Measurements from ENCODE around the gene TRAK2. TPM values are rescaled to one million over a fixed set of nuclear protein-coding genes. Genes with fewer than 3 reads are reported as not detected.

TRAK2 gene
- total and polyA plus RNA-seq, 2 of the 8 experiments (the other 6 are each of a cell fraction or from before 2014, with no cell fraction given): 4.5 to 15.7 TPM

DNA sequence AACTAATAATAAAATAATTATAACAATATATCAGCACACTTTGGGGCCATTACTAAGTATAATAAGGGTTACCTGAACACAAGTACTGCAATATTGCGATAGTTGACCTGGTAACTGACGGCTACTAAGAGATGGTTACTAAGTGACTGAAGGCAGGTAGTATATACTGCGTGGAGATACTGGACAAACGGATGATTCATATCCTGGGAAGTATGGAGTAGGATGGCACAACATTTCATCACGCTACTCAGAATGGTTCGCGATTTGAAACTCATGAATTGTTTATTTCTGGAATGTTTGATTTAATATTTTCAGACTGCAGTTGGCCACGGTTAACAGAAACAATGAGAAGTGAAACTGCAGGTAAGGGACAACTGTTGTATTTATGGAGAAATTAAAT is 54.7 kb downstream of the TRAK2 start:
- ChIA-PET POLR2A (ENCODE audit: partially characterized antibody) (no interaction called here), CTCF (ENCODE audit: partially characterized antibody) (no interaction called here)
- Histone ChIP-seq H3K27ac (ENCODE audit: low read depth, low read length) (no peak overlapping the region), H3K4me3 (ENCODE audit: extremely low read depth in 1 of 4, insufficient read depth in 2 of 4, low read depth in 3 of 4, low read length in 4 of 4) (no peak overlapping the region), H3K9me3 (ENCODE audit: insufficient read depth in 2 of 2, low read depth in 1 of 2, low read length in 1 of 2) (no peaks in the 10 kb centered on the region), H3K23me2 (ENCODE audit: low read depth, low read length) (no peaks in the 10 kb centered on the region), H4K91ac (replicated peaks; ENCODE audit: insufficient read length, low read length) (no peak overlapping the region), H3K18ac (ENCODE audit: extremely low read depth, low read length) (no peak overlapping the region), H2AFZ (ENCODE audit: low read length) (no peak overlapping the region), H3K4me2 (ENCODE audit: insufficient read depth in 1 of 2, low read depth in 2 of 2, low read length in 2 of 2) (no peak overlapping the region), H3K79me2 (ENCODE audit: control insufficient read depth in 1 of 2, insufficient read depth in 2 of 2, low read length in 2 of 2) (no peaks in the 10 kb centered on the region), H3K9ac (replicated peaks in 1 of 4; ENCODE audit: extremely low read depth in 1 of 4, low read depth in 3 of 4, low read length in 3 of 4) (no peak overlapping the region), H3K79me1 (ENCODE audit: low read depth, low read length) (no peaks in the 10 kb centered on the region), H2BK15ac (ENCODE audit: low read length) (no peak overlapping the region), H3K56ac (replicated peaks; ENCODE audit: insufficient read length, low read depth, low read length) (no peak overlapping the region), H3K4ac (replicated peaks; ENCODE audit: insufficient read length, low read depth, low read length) (no peak overlapping the region), H3K27me3 (replicated peaks in 1 of 4; ENCODE audit: control insufficient read depth in 3 of 4, extremely low read depth in 1 of 4, insufficient read depth in 3 of 4, low read length in 3 of 4) (no peaks in the 10 kb centered on the region), H4K8ac (ENCODE audit: extremely low read depth, insufficient read depth, low read length) (no peak overlapping the region), H3K23ac (ENCODE audit: insufficient read length) (no peak overlapping the region), H2BK20ac (ENCODE audit: low read length) (no peak overlapping the region), H2BK12ac (ENCODE audit: low read depth, low read length) (no peak overlapping the region), H3K36me3 (ENCODE audit: control insufficient read depth in 2 of 4, insufficient read depth in 4 of 4, low read length in 3 of 4) (peaks cover 0 to 23% (median 3%) of the 10 kb centered on the region in 4 experiments; a peak in 5 of 8 replicates), H3K4me1 (replicated peaks in 1 of 4; ENCODE audit: control insufficient read depth in 3 of 4, insufficient read depth in 4 of 4, low read length in 3 of 4) (no peaks in the 10 kb centered on the region), H4K5ac (ENCODE audit: insufficient read length, low read depth, low read length) (no peak overlapping the region), H2BK120ac (replicated peaks; ENCODE audit: low read depth, low read length) (no peak overlapping the region), H2AK5ac (ENCODE audit: low read depth, low read length) (no peak overlapping the region), H2BK5ac (ENCODE audit: low read depth, low read length) (no peak overlapping the region), H4K20me1 (replicated peaks in 1 of 2; ENCODE audit: control insufficient read depth in 1 of 2, insufficient read depth in 2 of 2, low read length in 2 of 2) (no peaks in the 10 kb centered on the region), H3K14ac (ENCODE audit: insufficient read length) (no peak overlapping the region)
- no peak for TF ChIP-seq SP1 (IDR thresholded peaks at IDR 0.05; ENCODE audit: low read depth, low read length)
- TF ChIP-seq, protein P1, sequence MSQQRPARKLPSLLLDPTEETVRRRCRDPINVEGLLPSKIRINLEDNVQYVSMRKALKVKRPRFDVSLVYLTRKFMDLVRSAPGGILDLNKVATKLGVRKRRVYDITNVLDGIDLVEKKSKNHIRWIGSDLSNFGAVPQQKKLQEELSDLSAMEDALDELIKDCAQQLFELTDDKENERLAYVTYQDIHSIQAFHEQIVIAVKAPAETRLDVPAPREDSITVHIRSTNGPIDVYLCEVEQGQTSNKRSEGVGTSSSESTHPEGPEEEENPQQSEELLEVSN (IDR thresholded peaks at IDR 0.05): no peak
- TF ChIP-seq TAF7 (optimal IDR thresholded peaks at IDR 0.05; ENCODE audit: borderline replicate concordance, low read depth, low read length): no peak
- 79% methylated on average over 8 of the region's 8 CpGs; no CpG with 5 or more reads in 1 of the 2 experiments for WGBS, 2 experiments (ENCODE audit: extremely low coverage in 1 of 2, insufficient coverage in 1 of 2, insufficient read length in 1 of 2, insufficient replicate concordance in 2 of 2, low coverage in 1 of 2, low lambda C conversion rate in 2 of 2, missing lambda C conversion rate in 1 of 2)
- FAIRE-seq (no peak), DNase-seq (ENCODE audit: low read depth in 1 of 2, low spot score in 2 of 2) (no peak)

Measured in H1 (cell line).